Upper lobe of left lung (tissue), 4 donors: Measurements from ENCODE around the gene RAD51D.

ENCODE experiments used
- POLR2A ChIP-seq, 4 donors: fragments of 450-650 bp; IDR thresholded peaks; one replicate each; pipeline ENCODE4 v1.5.1; 2016 to 2017; ENCODE audit warnings: antibody characterized with exemption in 4 of 4, mild to moderate bottlenecking in 2 of 4
- POLR2AphosphoS5 ChIP-seq, 2 donors: sonication (generic); formaldehyde crosslinking; IDR thresholded peaks; one replicate each; pipeline ENCODE4 v1.5.1; 2017; ENCODE audit warnings: antibody characterized with exemption in 2 of 2
- TF ChIP-seq, protein P1 (sequence below), 6 experiments: fragments of 450-650 bp in 4 of 6; fragments of 200-600 bp in 2 of 6; sonication (generic) in 2 of 6; IDR thresholded peaks; one replicate each; pipeline ENCODE4 v1.5.1; 2016 to 2019; ENCODE audit warnings: antibody characterized with exemption in 6 of 6

DNA sequence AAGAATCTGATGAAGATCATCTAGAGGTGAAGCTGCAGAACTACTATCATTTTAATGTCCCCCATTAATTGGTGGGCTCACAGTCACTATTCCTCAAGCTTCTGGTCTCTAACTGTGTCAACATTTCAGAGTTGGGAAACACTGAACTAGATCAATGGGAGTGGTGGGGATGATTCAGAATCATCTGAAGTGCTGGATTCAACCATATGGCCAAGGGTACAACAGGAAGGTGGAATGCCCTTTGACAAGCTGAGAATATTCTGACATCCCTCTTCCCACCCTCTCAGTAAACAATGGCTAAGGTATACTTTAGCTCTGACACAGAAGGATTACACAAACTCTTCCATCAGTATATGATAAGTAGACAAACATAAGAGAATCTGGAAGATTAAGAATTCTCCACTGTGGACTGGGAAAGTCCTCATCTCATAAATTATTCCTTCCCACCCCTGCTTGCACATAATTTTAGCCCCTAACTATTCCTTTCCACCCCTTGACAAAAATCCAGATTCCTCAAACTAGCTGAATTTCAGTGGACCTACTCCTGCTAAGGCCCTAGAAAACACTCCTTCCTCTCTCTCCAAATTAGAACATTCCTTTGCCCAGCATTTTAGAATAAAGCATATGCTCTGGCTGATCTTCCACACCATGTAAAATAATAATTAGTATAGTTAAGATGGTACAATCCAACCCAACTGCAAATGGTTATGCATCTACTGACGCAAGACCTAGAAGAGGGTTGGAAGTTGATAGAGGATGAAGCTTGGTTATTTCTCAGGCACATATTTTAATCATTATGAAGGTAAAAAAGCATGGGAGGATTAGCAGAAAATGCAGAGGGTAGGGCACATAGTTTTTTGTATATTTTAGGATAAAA, 39.9 kb downstream of the RAD51D start:
- TF ChIP-seq POLR2A (IDR thresholded peaks at IDR 0.05) (no peak), POLR2AphosphoS5 (IDR thresholded peaks at IDR 0.05) (no peak)
- TF ChIP-seq, protein P1, sequence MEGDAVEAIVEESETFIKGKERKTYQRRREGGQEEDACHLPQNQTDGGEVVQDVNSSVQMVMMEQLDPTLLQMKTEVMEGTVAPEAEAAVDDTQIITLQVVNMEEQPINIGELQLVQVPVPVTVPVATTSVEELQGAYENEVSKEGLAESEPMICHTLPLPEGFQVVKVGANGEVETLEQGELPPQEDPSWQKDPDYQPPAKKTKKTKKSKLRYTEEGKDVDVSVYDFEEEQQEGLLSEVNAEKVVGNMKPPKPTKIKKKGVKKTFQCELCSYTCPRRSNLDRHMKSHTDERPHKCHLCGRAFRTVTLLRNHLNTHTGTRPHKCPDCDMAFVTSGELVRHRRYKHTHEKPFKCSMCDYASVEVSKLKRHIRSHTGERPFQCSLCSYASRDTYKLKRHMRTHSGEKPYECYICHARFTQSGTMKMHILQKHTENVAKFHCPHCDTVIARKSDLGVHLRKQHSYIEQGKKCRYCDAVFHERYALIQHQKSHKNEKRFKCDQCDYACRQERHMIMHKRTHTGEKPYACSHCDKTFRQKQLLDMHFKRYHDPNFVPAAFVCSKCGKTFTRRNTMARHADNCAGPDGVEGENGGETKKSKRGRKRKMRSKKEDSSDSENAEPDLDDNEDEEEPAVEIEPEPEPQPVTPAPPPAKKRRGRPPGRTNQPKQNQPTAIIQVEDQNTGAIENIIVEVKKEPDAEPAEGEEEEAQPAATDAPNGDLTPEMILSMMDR (IDR thresholded peaks at IDR 0.05): no peak
